HG02678 (cell line): ENCODE data around the gene PFDN6.

Source experiments
- ATAC-seq: cut with Tn5 transposase; IDR thresholded peaks from one replicate; pipeline ENCODE4 v1.9.1; 2021; ENCODE audit warnings: mild to moderate bottlenecking, moderate library complexity; ENCODE audit not compliant: unreplicated experiment

PFDN6 gene

DNA sequence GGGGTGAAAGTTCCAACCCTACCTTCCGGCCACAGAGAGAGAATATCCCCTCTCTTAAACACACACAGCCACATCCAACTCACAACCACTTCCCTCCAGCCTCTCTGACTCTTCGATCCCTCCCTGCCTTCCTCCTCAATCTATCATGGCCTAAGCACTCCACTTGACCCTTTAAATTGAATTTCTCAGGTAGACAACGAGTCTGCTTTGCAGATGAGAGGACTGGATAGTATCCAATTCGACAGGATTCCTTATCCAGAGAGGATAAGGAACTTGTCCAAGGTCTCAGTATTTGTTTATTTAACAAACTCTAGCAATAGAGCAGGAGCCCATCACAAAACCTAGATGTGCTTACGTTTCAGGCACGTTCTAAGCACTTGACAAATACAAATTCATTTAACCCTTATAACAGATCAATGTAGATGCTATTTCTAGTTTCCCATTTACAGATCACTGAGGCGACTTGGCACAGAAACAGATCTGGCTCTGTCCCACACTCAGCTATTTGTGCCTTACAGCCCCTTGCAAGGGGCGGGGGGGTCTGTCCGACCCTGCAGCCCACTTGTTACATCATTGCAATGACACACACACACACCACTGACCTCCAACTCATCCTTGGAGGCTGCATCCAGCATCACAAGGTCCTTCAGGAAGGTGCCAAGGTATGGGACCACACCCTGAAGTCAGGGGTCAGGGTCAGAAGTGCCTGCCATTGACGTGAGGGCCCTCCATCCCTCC, 4.9 kb downstream of the PFDN6 start:
- no peak for ATAC-seq

DNA sequence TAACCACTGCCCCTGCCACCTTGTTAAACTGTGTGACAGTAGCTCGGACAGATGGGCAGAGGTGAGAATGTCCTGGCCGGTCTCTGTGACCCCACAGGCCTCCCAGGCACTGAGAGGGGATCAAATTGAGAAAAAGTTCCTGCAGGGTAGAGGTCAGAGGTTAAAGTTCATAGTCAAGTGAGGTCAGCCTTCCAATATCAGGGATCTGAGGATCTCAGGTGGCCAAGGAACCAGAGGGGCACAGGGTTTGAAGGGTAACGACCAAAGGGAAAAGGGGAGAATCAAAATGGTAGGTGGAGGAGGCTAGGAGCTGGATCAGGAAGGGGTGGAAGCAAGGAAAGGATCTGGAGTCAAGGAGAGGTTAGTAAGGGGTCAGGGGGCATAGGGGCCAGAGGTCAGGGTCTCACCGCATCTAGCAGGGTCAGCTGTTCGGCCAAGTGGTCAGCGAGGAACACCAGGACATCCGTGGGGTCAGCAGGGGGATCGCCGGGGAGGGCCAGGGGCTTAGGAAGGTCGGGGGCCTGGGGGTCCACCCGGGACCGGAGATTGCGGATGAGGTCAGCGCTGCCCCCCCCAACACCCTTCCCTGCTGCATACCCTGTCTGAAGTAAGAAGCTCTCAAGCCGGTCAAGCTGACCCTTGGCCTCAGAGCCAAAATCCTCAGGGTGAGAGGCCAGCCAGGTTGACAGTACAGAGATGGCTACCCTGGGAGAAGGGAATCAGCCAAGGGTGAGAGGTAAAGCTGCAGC, 6.4 kb downstream of the PFDN6 start:
- ATAC-seq = no peak

DNA sequence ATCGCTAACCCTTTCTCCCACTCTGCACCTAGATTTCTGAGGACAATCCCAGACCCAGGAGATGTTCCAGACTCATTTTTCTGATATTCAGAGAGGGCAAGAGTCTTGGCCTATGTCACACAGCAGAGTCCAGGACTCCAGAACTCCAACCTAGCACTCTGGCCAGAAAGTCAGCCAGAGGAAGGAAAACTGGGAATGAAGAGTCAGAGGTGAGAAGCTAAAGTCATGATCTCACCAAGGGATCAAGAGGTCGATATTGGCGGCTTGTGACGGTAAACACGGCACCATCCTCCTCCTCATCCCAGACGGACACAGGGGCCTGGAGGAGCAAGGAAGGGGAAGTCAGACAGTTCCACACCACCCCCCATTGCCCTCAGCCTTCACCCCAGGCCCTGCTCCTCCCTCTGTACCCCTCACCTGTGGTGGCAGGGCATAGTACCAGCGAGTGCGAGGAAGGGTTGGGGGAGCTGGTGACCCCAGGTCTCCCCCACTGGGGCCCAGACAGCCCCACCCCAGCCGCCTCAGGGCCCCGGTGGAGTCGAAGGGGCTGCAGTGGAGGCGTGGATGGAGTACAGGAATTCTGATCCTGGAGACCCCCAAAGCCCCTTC, 7.5 kb downstream of the PFDN6 start:
- ATAC-seq = no peak

DNA sequence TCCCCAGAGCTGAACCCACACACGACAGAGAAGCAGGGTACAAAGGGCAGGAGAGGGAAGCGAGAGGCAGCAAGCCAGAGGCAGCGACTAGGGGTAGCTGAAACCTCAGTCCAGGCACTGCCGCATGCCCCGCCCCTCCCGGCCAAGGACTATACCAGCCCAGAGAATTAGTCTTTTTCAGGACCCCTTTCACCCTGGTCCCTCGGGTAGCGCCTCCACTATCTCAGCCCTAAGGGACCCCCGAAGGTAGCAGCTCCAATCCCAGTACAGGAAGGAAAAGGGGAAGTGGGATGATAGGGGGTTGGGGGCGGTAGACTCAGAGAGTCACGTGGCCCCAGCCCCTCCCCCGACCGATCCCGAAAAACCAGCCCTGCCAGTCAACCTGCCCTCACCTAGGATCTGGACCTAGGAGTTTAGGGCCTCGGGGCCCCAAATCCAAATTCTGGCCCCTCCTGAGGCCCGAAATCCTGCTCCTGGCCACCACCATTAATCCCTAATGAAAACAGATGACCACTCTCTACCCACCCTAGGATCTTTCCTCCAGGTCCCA, 8.1 kb downstream of the PFDN6 start:
- no peak for ATAC-seq

DNA sequence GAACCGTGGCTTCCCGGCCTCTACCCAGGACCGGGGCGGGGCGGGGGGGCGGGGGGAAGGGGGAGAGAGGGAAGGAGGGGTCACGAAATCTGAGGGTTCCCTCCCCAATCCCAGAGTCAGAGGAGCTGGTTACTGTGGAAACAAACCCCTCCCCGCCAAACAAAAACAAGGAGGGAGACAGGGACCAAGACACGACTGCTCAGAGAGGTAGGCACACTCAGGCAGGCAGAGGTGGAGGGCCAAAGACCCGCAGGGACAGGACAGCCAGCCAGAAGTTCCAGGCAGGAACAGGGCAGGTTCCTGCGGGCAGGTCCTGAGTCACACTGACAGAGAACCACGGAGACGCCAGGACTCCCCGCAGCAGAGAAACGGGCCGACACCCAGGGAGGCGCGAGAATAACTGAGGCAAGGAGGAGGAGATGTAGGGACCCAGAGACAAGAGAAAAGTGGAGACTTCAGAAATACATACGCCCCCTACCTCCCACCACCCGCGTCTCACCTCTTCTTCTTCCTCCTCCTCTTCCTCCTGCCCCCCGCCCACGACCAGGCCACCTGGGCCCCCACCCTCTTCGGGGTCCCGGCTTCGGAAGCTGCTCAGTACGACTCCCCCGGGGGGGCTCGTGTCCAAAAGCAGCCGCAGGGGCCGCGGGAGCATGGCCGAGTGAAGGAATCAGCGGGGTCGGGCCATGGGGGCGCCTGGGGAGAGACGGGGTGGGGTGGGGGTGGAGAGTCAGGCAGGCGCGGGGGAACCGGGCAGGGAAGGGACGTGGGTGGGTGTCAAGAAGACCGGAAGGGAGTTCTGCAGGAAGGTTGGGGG, 8.8 kb downstream of the PFDN6 start:
- no peak for ATAC-seq

DNA sequence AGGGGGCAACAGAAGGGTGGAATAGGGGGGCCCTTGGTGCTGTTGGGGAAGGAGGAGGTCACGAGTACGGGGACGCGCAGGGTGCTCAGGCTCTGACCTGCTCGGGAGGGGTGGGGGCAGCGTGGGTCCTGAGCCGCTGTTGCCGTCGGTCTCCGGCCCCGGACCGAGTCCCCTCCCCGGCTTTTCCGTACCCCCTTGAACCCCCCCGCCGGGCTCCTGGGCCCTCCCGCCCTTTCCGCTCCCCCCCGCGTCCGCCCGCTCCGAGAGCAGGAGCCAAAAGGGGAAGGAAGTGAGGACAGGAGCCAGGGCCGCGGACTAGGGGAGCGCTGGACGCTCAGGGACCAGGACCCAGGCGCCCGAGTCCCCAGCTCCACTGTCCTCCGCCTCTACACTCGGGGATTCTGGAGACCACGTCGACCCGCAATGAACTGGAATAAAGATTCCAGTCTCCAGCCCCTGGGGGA, 9.4 kb downstream of the PFDN6 start, which contains the start of gene RGL2:
TSS of gene RGL2 (minus strand) at position 170 of the 464 bp plus-strand sequence. CDS start 332 bp downstream, outside the sequence.
- peak; percentile 28 for ATAC-seq

DNA sequence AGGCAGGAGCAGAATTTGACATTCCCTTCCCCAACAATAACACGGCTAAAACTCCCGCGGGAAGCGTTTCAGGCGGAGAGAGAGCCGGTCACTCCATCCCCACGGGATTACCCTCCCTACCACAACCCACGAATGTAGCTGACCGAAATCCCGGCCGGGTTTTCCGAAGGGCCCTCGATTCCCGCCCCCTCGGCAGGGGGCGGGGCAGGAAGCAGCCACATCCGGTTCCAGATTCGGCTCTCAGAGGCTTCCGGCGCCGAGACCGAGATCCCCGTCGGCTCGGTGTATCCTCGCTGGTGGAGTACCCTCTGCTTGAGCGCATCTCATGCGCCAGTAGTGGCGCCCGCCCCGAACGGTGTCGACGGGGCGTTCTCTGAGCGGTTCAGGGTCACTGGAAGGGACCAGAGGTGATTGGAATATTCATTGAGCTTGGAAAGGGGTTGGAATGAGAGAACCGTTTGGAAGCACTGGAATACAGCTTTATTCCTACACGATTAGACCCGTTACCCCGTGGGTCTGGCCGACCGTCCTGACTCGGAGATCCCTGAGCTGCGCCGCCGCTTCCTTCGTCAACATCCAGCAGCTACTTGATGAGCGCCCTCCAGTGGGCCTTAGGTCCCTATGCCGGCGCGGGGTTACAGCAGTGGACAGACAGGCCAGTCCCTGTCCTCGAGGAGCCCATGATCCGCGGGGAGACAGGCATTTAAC, 10.0 kb downstream of the PFDN6 start:
- peak; percentile 76 for ATAC-seq

DNA sequence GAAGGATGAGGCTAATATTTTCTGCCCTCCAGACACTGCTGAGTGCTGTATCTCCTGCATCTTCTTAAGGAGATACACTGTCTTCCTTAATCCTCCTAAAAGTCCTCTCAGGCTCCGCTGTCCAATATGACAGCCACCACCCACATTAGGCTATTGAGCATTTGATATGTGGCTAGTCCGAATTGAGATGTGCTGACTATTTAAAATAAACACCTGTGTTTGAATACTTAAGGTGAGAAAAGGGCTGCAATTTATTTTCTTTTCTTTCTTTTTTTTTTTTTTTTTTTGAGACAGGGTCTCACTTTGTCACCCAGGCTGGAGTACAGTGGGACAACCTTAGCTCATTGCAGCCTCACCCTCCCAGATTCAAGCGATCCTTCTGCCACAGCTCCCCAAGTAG, 12.5 kb downstream of the PFDN6 start:
- ATAC-seq = no peak

DNA sequence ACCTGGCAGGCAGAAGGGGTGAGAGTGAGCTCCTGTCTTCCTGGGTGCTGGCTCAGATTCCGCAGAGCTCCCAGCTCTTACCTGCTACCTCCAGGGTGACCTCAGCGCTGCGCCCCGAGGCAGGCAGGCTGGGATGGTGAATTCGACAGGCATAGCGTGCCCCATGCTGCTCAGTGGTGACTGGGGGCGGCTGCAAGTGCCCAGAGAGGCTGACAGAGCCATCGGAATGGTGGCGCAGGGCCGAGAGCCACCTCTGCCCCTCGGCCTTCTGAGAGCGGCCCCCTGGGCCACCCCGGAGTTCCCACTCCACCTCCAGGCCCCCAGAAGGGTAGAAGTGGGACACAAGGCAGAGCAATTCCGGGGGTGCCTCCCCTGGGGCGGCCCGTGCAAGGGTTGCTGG, 14.8 kb downstream of the PFDN6 start:
- no peak for ATAC-seq

DNA sequence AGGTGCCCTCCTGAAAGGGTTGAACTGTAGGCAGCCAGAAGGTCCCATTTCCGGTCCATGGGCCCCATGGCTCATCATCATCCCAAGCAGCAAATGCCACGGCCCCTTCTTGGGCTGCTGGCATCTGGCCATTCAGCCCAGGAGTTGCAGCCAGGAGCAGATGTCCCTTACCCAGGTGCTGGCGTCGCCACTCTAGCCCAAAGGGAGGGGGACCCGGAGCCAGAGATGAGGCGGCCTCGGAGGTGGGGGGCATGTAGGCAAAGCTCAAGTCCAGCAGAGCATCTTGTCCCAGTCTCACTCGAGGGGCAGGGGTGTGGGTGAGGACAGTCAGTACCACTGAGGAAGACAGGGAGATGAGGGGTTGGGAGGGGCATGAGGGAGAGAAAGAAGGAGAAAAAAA, 15.7 kb downstream of the PFDN6 start:
- no peak for ATAC-seq

DNA sequence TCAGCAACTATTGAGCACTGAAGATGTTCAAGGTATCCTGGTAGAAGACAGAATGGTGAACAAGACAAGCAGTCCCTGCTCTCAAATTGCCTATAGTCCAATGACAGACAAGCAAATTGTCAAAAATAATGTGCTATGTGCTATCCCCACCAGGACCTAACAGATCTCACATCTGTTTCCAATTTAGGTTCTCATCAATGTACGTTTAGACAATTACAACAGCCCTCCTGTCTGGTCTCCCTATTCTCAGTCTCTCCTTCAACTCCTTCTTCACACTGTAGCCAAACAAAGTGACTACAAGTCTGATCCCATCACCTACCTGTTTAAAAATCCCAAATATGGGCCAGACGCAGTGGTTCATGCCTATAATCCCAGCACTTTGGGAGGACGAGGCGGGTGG, 17.0 kb downstream of the PFDN6 start:
- ATAC-seq = no peak

DNA sequence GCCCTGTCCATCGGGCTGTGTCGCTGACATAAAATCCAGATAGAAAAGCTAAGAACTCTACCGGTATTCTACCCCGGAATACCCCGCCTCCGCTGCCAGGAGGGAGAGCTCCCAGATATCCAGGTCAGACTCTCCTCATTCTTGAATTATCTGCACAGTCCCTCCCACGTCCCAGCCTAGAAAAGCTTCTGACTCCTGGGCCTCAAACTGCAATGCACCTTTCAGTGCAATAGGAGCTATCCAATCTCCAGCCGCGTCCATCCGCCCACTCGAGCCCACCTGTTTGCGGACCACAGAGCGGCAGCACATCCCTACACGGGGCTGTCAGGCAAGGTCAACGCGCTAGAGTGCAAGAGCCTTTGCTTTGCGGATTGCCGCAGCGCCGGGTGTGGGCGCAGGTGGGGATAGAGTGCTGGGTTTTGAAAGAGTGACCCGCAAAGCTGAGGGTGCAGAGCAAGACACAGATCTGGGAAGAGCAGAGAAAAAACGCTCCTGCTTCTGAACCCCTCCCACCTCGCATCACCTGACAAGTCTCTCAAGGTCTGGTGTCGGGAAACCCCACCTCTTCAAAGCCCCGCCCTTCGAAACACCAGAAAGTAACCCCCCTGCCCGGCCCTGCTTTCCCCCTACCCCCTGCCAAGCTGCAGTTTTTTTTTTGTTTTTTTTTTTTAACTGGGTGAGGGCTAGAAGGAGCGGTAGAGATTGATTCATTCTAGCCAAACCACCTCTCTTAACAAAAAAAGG, 23.1 kb downstream of the PFDN6 start:
- ATAC-seq = peak; percentile 38

DNA sequence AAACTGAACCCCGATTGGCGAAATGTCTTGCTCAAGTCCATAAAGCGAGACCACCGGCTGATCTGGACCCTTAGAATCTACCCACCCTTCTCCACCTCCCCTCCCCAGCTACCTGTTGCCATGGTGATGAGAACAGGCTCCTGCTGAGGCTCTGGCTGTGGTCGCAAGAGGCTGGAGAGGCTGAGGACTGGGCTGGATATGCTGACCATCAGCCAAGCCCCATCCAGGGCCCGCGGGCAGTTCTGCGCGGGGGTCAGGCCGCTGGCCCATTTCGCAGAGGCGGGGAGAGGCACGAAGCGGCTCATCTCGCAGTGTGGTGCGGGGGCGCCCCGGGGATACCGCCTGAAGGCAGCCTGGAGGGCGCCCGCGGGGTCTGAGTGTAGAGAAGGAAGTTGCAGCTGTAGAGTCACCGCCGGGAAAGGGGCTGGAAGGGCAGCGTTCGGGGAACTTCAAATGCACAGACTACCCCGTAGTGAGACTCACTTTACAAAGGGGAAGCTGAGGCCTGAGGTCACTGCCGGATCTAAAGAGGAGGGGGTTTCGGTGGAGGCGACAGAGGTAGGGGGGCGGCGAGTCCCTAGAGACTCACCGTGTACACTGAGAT, 23.8 kb downstream of the PFDN6 start:
- no peak for ATAC-seq

DNA sequence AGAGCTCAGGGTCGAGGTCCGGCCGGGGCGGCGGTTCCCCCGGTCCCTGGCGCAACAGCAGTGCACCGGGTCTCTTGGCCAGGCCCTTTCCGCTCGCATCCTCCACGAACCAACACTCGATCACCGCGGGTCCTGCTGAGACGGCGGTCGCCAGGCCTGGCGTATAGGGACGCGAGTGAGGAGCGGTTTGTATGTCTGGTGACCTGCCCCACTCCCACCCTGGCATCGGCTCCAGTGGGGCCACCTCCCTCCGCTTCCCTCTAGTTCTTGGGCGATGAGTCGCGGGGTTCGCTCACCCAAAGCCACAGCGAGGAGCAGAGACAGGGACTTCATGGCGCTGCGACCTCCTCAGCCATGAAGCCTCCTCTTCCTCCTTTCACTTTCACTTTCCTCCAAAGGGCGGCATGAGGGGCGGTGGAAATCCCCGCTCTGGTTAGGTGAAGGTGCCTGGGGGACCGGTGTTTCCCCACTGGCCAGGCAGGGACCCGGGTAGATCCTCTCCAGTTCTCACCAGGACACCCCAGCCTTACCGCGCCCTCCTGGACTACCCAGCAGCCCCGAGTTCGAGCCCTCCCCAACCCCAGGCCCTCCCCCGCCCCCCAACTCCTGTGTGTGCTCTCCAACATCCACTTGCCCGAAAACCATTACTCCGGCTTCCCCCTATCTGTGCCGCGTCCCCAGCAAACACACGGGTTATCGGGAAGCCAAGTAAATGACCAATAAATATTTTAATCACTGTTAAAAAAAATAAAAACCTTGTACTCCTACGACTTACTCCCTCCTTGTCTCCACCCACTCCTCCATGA, 24.5 kb downstream of the PFDN6 start, which contains the start of gene TAPBP:
TSS of gene TAPBP (minus strand) at position 370 of the 806 bp plus-strand sequence. CDS start at position 333, 37 bp downstream.
- ATAC-seq = no peak

DNA sequence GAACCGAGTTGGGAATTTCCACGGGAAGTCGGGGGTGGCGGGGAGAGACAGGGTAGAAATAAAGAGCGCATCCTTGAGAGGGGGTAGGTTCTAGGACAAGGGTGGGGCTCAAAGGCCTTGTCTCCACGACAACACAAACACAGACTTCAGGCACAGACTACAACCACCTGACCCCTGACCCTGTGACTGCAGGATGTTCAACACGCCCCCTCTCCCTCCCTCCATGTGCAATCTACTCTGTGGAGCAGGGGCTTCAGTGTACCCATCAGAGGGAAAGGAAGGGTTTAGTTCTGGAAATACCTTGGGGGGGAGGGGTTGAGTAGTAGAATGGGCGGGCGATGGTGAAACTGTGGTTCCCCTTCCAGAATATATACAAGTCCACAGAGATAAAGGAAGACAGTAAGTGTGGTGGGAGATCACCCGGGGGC, 25.1 kb downstream of the PFDN6 start:
- no peak for ATAC-seq

DNA sequence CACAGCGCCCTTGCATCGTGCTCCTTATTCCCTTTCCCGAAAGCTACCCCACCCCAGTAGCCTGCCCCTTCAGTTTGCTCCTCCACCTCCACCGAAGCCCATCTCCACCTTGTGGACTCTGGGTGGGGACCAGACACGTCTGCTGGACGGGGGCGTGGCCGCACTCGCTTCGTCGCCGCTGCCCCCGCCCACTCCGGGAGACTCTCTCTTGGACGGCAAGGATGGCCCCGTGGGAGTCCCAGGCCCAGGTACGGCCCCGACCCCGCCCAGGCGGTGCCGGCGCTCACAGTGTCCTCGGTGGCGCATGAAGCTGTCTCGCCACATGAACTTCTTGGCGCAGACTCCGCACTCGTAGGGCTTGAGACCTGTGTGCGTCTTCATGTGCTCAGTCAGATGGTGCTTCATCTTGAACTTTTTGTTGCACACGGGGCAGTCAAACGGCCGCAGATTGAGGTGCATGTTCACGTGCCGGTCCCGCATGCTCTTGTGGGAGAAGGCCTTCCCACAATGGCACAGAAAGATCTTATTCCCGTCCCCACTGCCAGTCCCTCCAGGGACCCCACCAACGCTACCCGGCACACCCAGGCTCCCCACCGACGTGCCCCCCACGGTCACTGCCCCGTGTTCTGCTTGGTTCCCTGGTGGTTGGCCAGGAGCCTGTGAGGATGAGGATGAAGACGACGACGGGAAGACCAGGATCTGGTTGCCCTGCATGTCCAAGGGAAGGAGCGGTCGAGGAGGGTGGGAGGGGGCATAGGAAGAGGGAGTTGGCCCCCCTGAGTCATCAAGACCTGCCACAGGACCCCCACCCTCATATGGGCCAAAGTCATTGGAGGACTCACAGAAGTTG, 25.8 kb downstream of the PFDN6 start:
- ATAC-seq = no peak
